ENCODE results near the gene AAK1.
A peak's percentile ranks its signal among the peaks of the same experiment; 100 is the strongest.

AAK1 gene

DNA sequence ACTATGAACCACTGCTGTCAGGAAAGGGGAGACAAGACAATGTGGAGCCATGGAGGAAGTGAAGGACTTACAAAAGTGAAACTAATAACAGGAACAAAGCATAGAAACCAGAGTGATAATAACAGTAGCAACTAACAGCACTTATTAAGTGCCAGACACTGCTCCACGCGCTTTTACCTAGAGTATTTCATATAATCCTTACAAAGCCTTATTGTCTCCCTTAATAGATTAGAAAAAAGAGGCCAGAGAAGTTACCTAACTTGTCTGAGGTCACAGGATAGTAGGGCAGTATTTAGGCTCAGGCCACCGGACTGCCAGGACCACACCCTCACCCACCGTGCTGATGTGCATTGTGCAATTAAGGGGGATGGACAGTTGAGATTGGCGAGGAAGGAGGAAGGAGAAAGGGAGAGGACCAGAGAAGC lies 107.7 kb downstream of the AAK1 start:
- Histone ChIP-seq H3K36me3 (replicated peaks; ENCODE audit: low read depth, low read length) (no peaks in the 10 kb centered on the region), H3K27ac (ENCODE audit: low read length) (no peak overlapping the region), H3K27me3 (ENCODE audit: low read depth, low read length) (no peaks in the 10 kb centered on the region), H3K4me3 (ENCODE audit: low read length) (no peak overlapping the region), H3K9me3 (ENCODE audit: insufficient read depth, low read length) (no peaks in the 10 kb centered on the region), H3K4me1 (ENCODE audit: low read length) (peaks cover 20% of the 10 kb centered on the region), H4K20me1 (ENCODE audit: insufficient read depth, low read length) (no peaks in the 10 kb centered on the region), H2AFZ (ENCODE audit: low read depth, low read length) (no peak overlapping the region), H3K4me2 (ENCODE audit: low read length) (peak overlapping the region; percentile 45; the same call in 1 of the 2 replicates), H3K79me2 (ENCODE audit: low read length) (no peaks in the 10 kb centered on the region), H3K9ac (ENCODE audit: low read length) (no peak overlapping the region)
- TF ChIP-seq EZH2phosphoT487 (IDR thresholded peaks at IDR 0.05; ENCODE audit: low read depth), result no peak
- TF ChIP-seq, protein P1, sequence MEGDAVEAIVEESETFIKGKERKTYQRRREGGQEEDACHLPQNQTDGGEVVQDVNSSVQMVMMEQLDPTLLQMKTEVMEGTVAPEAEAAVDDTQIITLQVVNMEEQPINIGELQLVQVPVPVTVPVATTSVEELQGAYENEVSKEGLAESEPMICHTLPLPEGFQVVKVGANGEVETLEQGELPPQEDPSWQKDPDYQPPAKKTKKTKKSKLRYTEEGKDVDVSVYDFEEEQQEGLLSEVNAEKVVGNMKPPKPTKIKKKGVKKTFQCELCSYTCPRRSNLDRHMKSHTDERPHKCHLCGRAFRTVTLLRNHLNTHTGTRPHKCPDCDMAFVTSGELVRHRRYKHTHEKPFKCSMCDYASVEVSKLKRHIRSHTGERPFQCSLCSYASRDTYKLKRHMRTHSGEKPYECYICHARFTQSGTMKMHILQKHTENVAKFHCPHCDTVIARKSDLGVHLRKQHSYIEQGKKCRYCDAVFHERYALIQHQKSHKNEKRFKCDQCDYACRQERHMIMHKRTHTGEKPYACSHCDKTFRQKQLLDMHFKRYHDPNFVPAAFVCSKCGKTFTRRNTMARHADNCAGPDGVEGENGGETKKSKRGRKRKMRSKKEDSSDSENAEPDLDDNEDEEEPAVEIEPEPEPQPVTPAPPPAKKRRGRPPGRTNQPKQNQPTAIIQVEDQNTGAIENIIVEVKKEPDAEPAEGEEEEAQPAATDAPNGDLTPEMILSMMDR (IDR thresholded peaks at IDR 0.05; ENCODE audit: low read depth, low read length), result no peak

DNA sequence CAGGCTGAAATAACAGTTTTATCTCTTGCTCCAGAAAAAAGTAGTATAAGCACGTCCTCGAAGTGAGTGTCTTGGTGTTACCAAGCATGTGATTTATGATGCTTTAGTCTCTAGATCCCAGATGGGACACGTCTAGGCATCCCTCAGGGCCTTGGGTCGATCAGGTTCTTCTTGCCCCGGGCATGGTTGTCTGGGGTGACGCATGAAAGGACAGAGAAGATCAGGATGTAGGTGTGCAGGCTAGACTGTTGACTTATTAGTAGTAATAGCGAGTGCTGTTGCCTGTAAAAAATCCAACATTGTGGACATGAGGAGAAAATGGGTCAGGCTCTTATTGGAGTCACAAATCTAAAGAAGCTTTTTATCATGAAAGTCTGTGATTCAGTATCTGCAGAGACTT lies 112.4 kb downstream of the AAK1 start:
- no peaks in the 10 kb centered on the region for H3K79me2 ChIP-seq (ENCODE audit: low read length)
- H3K4me2 ChIP-seq (ENCODE audit: low read length), result no peak overlapping the region
- H3K9me3 ChIP-seq (ENCODE audit: insufficient read depth, low read length), result no peaks in the 10 kb centered on the region
- no peak overlapping the region for H3K27ac ChIP-seq (ENCODE audit: low read length)
- no peaks in the 10 kb centered on the region for H4K20me1 ChIP-seq (ENCODE audit: insufficient read depth, low read length)
- no peak overlapping the region for H2AFZ ChIP-seq (ENCODE audit: low read depth, low read length)
- H3K27me3 ChIP-seq (ENCODE audit: low read depth, low read length), result no peaks in the 10 kb centered on the region
- H3K36me3 ChIP-seq (replicated peaks; ENCODE audit: low read depth, low read length), result no peaks in the 10 kb centered on the region
- no peak overlapping the region for H3K9ac ChIP-seq (ENCODE audit: low read length)
- peaks cover 8% of the 10 kb centered on the region for H3K4me1 ChIP-seq (ENCODE audit: low read length)
- no peak overlapping the region for H3K4me3 ChIP-seq (ENCODE audit: low read length)
- no peak for TF ChIP-seq EZH2phosphoT487 (IDR thresholded peaks at IDR 0.05; ENCODE audit: low read depth)
- TF ChIP-seq, protein P1 (IDR thresholded peaks at IDR 0.05; ENCODE audit: low read depth, low read length), result no peak

- no peaks in the 10 kb centered on the region for H3K79me2 ChIP-seq (ENCODE audit: low read length)
- no peak overlapping the region for H3K4me3 ChIP-seq (ENCODE audit: low read length)
- no peaks in the 10 kb centered on the region for H3K36me3 ChIP-seq (replicated peaks; ENCODE audit: low read depth, low read length)
- H3K9me3 ChIP-seq (ENCODE audit: insufficient read depth, low read length), result no peaks in the 10 kb centered on the region
- H3K9ac ChIP-seq (ENCODE audit: low read length), result no peak overlapping the region
- H3K27ac ChIP-seq (ENCODE audit: low read length), result no peak overlapping the region
- no peak overlapping the region for H2AFZ ChIP-seq (ENCODE audit: low read depth, low read length)
- no peak for TF ChIP-seq EZH2phosphoT487 (IDR thresholded peaks at IDR 0.05; ENCODE audit: low read depth)
- TF ChIP-seq, protein P1 (IDR thresholded peaks at IDR 0.05; ENCODE audit: low read depth, low read length), result no peak
- no peaks in the 10 kb centered on the region for H4K20me1 ChIP-seq (ENCODE audit: insufficient read depth, low read length)
- no peaks in the 10 kb centered on the region for H3K27me3 ChIP-seq (ENCODE audit: low read depth, low read length)
- no peak overlapping the region for H3K4me2 ChIP-seq (ENCODE audit: low read length)
- H3K4me1 ChIP-seq (ENCODE audit: low read length), result no peaks in the 10 kb centered on the region
Observed at GRCh38 chr2:69529480-69529879, 114.1 kb downstream of the AAK1 start.

GRCh38 chr2:69525261-69525660 lies 118.3 kb downstream of the AAK1 start:
- H3K9me3 ChIP-seq (ENCODE audit: insufficient read depth, low read length), result no peaks in the 10 kb centered on the region
- no peak overlapping the region for H3K4me3 ChIP-seq (ENCODE audit: low read length)
- H3K9ac ChIP-seq (ENCODE audit: low read length), result no peak overlapping the region
- H3K79me2 ChIP-seq (ENCODE audit: low read length), result no peaks in the 10 kb centered on the region
- no peaks in the 10 kb centered on the region for H4K20me1 ChIP-seq (ENCODE audit: insufficient read depth, low read length)
- H3K27me3 ChIP-seq (ENCODE audit: low read depth, low read length), result no peaks in the 10 kb centered on the region
- no peak overlapping the region for H3K27ac ChIP-seq (ENCODE audit: low read length)
- H3K4me1 ChIP-seq (ENCODE audit: low read length), result no peaks in the 10 kb centered on the region
- TF ChIP-seq, protein P1 (IDR thresholded peaks at IDR 0.05; ENCODE audit: low read depth, low read length), result no peak
- TF ChIP-seq EZH2phosphoT487 (IDR thresholded peaks at IDR 0.05; ENCODE audit: low read depth), result no peak
- no peak overlapping the region for H2AFZ ChIP-seq (ENCODE audit: low read depth, low read length)
- no peak overlapping the region for H3K4me2 ChIP-seq (ENCODE audit: low read length)
- H3K36me3 ChIP-seq (replicated peaks; ENCODE audit: low read depth, low read length), result no peaks in the 10 kb centered on the region

Measured in OCI-LY3 (cell line).